ENCODE data around the gene HECTD4. TPM values are rescaled to one million over a fixed set of nuclear protein-coding genes. Genes with fewer than 3 reads are reported as not detected.
A peak's percentile ranks its signal among the peaks of the same experiment; 100 is the strongest.

Gene HECTD4
- total and polyA plus RNA-seq, 2 experiments from 2014 or later, result 25.7 to 36.9 TPM

GRCh38 chr12:112406519-112407488 lies 24.6 kb upstream of the HECTD4 start:
- no peaks in the 10 kb centered on the region; the same call in 2 of the 3 replicates for H3K9me3 Mint-ChIP-seq
- peaks cover 66% of the 10 kb centered on the region for H3K36me3 Mint-ChIP-seq (ENCODE audit: low read depth)
- Histone ChIP-seq H3K27me3 (ENCODE audit: insufficient read depth) (no peaks in the 10 kb centered on the region), H3K9me2 (ENCODE audit: insufficient read depth) (no peaks in the 10 kb centered on the region), H3K4me1 (ENCODE audit: insufficient read depth) (peaks cover 11% of the 10 kb centered on the region; the same call in 1 of the 2 replicates), H2AFZ (no peak overlapping the region), H3K27ac (ENCODE audit: low read depth) (peak overlapping the region; percentile 97), H4K20me1 (replicated peaks; ENCODE audit: insufficient read depth) (peaks cover 38% of the 10 kb centered on the region), H3K79me2 (replicated peaks; ENCODE audit: insufficient read depth) (peaks cover 28% of the 10 kb centered on the region), H3F3A (replicated peaks; ENCODE audit: low read depth) (peaks cover 56% of the 10 kb centered on the region), H3K4me3 (peak overlapping the region; percentile 83), H3K4me2 (peak overlapping the region; percentile 87), H3K36me3 (ENCODE audit: insufficient read depth) (peaks cover 44% of the 10 kb centered on the region)
- ATAC-seq, result no peak
- peak overlapping the region; percentile 56; the same call in 1 of the 2 replicates for H3K27ac Mint-ChIP-seq
- H3K27me3 Mint-ChIP-seq (ENCODE audit: insufficient read depth, low read depth, poor library complexity), result peaks cover 18% of the 10 kb centered on the region
- peaks cover 16% of the 10 kb centered on the region for H3K4me1 Mint-ChIP-seq
- peak overlapping the region; percentile 100 for H3K4me3 Mint-ChIP-seq
- TF ChIP-seq JUNB (IDR thresholded peaks at IDR 0.05; ENCODE audit: unreplicated experiment), result no peak
- DNase-seq (ENCODE audit: low spot score), result no peak

GRCh38 chr12:112401903-112402498 lies 19.8 kb upstream of the HECTD4 start:
- peaks cover under 1% of the 10 kb centered on the region; the same call in 2 of the 3 replicates for H3K4me1 Mint-ChIP-seq
- Histone ChIP-seq H3K36me3 (ENCODE audit: insufficient read depth) (peaks cover 27% of the 10 kb centered on the region), H3K27me3 (ENCODE audit: insufficient read depth) (no peaks in the 10 kb centered on the region), H3K27ac (ENCODE audit: low read depth) (no peak overlapping the region), H3K9me2 (ENCODE audit: insufficient read depth) (no peaks in the 10 kb centered on the region), H4K20me1 (replicated peaks; ENCODE audit: insufficient read depth) (peaks cover 26% of the 10 kb centered on the region), H3K4me3 (no peak overlapping the region), H3K79me2 (replicated peaks; ENCODE audit: insufficient read depth) (peaks cover 9% of the 10 kb centered on the region), H3K4me1 (ENCODE audit: insufficient read depth) (no peaks in the 10 kb centered on the region; the same call in 1 of the 2 replicates), H3F3A (replicated peaks; ENCODE audit: low read depth) (peaks cover 37% of the 10 kb centered on the region), H2AFZ (no peak overlapping the region), H3K4me2 (no peak overlapping the region)
- ATAC-seq (peak; percentile 11; the same call in 1 of the 3 replicates), DNase-seq (ENCODE audit: low spot score) (no peak)
- peaks cover 8% of the 10 kb centered on the region for H3K27me3 Mint-ChIP-seq (ENCODE audit: insufficient read depth, low read depth, poor library complexity)
- H3K9me3 Mint-ChIP-seq, result no peaks in the 10 kb centered on the region; the same call in 2 of the 3 replicates
- H3K27ac Mint-ChIP-seq, result no peak overlapping the region
- H3K36me3 Mint-ChIP-seq (ENCODE audit: low read depth), result peaks cover 40% of the 10 kb centered on the region
- H3K4me3 Mint-ChIP-seq, result no peak overlapping the region
- TF ChIP-seq ZNF114 (CRISPR knock-in tag; IDR thresholded peaks at IDR 0.05) (no peak), ETS1 (IDR thresholded peaks at IDR 0.05) (no peak), STAT1 (IDR thresholded peaks at IDR 0.05; ENCODE audit: unreplicated experiment) (no peak), EZH2 (IDR thresholded peaks at IDR 0.05; ENCODE audit: low read depth, unreplicated experiment) (no peak), ZNF331 (CRISPR knock-in tag; IDR thresholded peaks at IDR 0.05; ENCODE audit: low read depth) (no peak), JUNB (IDR thresholded peaks at IDR 0.05; ENCODE audit: unreplicated experiment) (no peak), REST (IDR thresholded peaks at IDR 0.05; ENCODE audit: unreplicated experiment) (no peak), ZNF462 (CRISPR knock-in tag; IDR thresholded peaks at IDR 0.05) (no peak)

All from GM23338 (cell line).